ENCODE measurements around the gene CPED1. TPM values are rescaled to one million over a fixed set of nuclear protein-coding genes. Genes with fewer than 3 reads are reported as not detected.
"Not testable (repeated sequence)": the region's sequence is repeated elsewhere in the genome, so short reads cannot be mapped to it uniquely, and the experiment has no call there.

CPED1 gene
- total RNA-seq, 2 donors from 2014 or later: 4.0 to 15.9 TPM

DNA sequence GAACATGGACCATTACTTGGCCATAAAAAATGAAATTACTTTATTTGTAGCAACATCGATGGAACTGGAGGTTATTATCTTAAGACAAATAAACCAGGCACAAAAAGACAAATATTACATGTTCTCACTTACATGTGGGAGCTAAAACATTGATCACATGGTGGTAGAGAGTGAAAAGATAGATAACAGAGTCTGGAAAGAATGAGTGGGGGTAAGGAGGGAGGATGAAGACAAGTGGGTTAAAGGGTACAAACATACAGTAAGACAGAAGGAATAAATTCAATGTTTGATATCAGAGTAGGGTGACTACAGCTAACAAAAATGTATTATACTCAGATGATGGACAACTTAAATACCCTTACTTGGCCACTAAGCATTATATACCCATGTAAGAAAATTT lies 240.3 kb downstream of the CPED1 start:
- no peak overlapping the region for H3K9ac ChIP-seq (ENCODE audit: low read depth in 2 of 2, low read length in 2 of 2)
- no peaks in the 10 kb centered on the region for H3K27me3 ChIP-seq
- no peak overlapping the region for H3K4me3 ChIP-seq
- intact Hi-C loops (cut with DNase I): no loop called here
- no peaks in the 10 kb centered on the region for H3K4me1 ChIP-seq
- no peaks in the 10 kb centered on the region for H3K9me3 ChIP-seq
- H3K36me3 ChIP-seq: no peaks in the 10 kb centered on the region
- no peak overlapping the region for H3K27ac ChIP-seq
- TF ChIP-seq, protein P1, sequence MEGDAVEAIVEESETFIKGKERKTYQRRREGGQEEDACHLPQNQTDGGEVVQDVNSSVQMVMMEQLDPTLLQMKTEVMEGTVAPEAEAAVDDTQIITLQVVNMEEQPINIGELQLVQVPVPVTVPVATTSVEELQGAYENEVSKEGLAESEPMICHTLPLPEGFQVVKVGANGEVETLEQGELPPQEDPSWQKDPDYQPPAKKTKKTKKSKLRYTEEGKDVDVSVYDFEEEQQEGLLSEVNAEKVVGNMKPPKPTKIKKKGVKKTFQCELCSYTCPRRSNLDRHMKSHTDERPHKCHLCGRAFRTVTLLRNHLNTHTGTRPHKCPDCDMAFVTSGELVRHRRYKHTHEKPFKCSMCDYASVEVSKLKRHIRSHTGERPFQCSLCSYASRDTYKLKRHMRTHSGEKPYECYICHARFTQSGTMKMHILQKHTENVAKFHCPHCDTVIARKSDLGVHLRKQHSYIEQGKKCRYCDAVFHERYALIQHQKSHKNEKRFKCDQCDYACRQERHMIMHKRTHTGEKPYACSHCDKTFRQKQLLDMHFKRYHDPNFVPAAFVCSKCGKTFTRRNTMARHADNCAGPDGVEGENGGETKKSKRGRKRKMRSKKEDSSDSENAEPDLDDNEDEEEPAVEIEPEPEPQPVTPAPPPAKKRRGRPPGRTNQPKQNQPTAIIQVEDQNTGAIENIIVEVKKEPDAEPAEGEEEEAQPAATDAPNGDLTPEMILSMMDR (IDR thresholded peaks at IDR 0.05): no peak
- DNase-seq: no peak

DNA sequence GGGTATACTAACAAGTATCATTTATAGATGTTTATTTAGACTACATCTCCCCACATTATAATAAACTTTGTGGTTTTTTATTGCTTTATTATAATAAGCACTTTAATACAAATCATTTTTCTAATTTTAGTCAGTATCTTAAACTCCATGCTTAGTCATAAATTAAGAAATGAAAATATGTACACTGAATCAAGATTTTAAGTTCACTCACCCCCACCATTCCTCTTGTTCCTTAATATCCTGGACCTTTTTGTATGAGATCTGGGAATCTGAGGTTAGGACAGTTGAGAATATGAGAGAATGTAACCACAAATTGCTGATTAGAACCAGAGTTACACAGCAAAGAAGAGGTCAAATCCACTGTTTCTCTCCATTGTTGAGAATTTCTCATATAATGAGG lies 246.7 kb downstream of the CPED1 start:
- Histone ChIP-seq H3K4me3 (no peak overlapping the region), H3K9me3 (no peaks in the 10 kb centered on the region), H3K4me1 (no peaks in the 10 kb centered on the region), H3K9ac (ENCODE audit: low read depth in 2 of 2, low read length in 2 of 2) (no peak overlapping the region), H3K27ac (no peak overlapping the region), H3K36me3 (no peaks in the 10 kb centered on the region), H3K27me3 (no peaks in the 10 kb centered on the region)
- no peak for DNase-seq
- intact Hi-C loops (cut with DNase I): no loop called here
- TF ChIP-seq, protein P1 (IDR thresholded peaks at IDR 0.05): no peak

DNA sequence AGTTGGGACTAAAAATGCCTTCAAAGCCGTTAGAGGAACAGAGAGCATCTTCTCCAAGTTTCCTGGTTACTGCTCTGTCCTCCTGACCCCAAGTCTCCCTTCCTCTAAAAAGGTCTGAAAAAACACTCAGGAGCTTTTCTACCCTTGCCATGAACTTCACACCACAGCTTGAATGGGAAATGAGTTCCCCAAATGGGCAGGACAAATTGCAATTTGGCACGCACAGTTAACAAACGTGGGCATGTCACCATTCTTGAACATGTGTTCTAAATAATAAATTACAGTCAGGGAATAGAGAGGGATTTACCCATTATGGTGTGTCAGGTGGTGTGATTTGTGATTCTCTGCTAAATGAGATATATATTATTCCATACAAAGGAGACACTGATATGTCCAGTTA lies 249.1 kb downstream of the CPED1 start:
- Histone ChIP-seq H3K4me3 (no peak overlapping the region), H3K4me1 (no peaks in the 10 kb centered on the region), H3K9ac (ENCODE audit: low read depth in 2 of 2, low read length in 2 of 2) (no peak overlapping the region), H3K36me3 (no peaks in the 10 kb centered on the region), H3K27me3 (no peaks in the 10 kb centered on the region), H3K27ac (no peak overlapping the region), H3K9me3 (no peaks in the 10 kb centered on the region)
- DNase-seq: no peak
- intact Hi-C loops (cut with DNase I): no loop called here
- TF ChIP-seq, protein P1 (IDR thresholded peaks at IDR 0.05): no peak

DNA sequence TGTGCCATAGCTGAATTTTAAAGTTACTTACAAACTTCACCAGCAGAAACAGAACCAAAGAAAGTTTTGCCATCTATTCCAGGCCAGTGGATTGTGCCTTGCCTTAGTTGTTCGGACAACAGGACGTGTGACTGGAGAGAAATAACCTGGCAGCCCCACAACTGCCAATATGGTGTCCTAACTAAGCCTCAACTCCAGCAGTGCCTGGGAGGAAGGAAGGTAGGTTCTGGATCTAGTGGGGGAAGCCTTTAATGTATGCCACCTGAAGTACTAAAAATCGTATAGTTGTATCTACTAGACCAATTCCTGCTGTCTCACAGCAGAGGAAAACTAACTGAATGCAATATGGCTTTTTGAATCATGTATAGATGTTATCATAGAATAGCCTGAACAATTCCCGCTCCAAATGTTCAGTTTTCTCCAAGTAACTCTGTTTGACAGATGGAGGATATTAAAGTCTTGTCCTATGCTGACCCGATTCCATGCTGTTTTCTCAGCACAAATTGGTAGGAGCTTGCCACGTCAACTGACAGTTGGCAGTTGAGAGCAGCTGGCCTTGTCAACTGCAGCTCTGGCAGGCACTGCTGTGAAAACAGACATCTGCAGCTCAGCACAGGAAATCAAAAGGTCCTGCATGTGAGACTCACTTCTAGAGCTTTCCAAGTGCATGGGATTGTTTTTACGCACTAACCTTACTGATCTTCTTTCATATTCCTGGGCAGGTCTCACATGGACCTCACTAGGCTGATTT lies 255.8 kb downstream of the CPED1 start:
- no peaks in the 10 kb centered on the region for H3K9me3 ChIP-seq
- no peaks in the 10 kb centered on the region for H3K27me3 ChIP-seq
- DNase-seq: no peak
- H3K9ac ChIP-seq (ENCODE audit: low read depth in 2 of 2, low read length in 2 of 2): no peak overlapping the region
- no peaks in the 10 kb centered on the region for H3K4me1 ChIP-seq
- H3K27ac ChIP-seq: no peak overlapping the region
- no peaks in the 10 kb centered on the region for H3K36me3 ChIP-seq
- intact Hi-C loops (cut with DNase I): no loop called here
- no peak overlapping the region for H3K4me3 ChIP-seq
- TF ChIP-seq, protein P1 (IDR thresholded peaks at IDR 0.05): no peak

DNA sequence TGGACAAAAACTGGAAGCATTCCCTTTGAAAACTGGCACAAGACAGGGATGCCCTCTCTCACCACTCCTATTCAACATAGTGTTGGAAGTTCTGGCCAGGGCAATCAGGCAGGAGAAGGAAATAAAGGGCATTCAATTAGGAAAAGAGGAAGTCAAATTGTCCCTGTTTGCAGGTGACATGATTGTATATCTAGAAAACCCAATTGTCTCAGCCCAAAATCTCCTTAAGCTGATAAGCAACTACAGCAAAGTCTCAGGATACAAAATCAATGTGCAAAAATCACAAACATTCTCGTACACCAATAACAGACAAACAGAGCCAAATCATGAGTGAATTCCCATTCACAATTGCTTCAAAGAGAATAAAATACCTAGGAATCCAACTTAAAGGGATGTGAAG lies 262.9 kb downstream of the CPED1 start:
- H3K27ac ChIP-seq; DNase-seq; H3K4me1 ChIP-seq; intact Hi-C loops (cut with DNase I); H3K27me3 ChIP-seq; H3K9ac ChIP-seq (ENCODE audit: low read depth in 2 of 2, low read length in 2 of 2); H3K9me3 ChIP-seq; H3K4me3 ChIP-seq; H3K36me3 ChIP-seq: not testable (repeated sequence)

DNA sequence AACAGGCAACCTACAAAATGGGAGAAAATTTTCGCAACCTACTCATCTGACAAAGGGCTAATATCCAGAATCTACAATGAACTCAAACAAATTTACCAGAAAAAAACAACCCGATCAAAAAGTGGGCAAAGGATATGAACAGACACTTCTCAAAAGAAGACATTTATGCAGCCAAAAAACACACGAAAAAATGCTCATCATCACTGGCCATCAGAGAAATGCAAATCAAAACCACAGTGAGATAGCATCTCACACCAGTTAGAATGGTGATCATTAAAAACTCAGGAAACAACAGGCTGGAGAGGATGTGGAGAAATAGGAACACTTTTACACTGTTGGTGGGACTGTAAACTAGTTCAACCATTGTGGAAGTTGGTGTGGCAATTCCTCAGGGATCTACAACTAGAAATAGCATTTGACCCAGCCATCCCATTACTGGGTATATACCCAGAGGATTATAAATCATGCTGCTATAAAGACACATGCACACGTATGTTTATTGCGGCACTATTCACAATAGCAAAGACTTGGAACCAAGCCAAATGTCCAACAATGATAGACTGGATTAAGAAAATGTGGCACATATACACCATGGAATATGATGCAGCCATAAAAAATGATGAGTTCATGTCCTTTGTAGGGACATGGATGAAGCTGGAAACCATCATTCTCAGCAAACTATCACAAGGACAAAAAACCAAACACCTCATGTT lies 264.2 kb downstream of the CPED1 start:
- H3K4me3 ChIP-seq; H3K4me1 ChIP-seq; H3K27me3 ChIP-seq; intact Hi-C loops (cut with DNase I); DNase-seq; H3K27ac ChIP-seq; H3K9me3 ChIP-seq; H3K9ac ChIP-seq (ENCODE audit: low read depth in 2 of 2, low read length in 2 of 2); H3K36me3 ChIP-seq: not testable (repeated sequence)

Data from colonic mucosa (tissue), 4 donors.